HG03442 (cell line): ENCODE results near the gene TM9SF4.
"Not testable (repeated sequence)": the region's sequence is repeated elsewhere in the genome, so short reads cannot be mapped to it uniquely, and the experiment has no call there.

Experiments used
- ATAC-seq: cut with Tn5 transposase; IDR thresholded peaks from one replicate; pipeline ENCODE4 v1.9.1; 2021; ENCODE audit warnings: mild to moderate bottlenecking, moderate library complexity; ENCODE audit not compliant: unreplicated experiment

Gene TM9SF4

GRCh38 chr20:32089637-32090362 lies 19.7 kb upstream of the TM9SF4 start:
- ATAC-seq: no peak

GRCh38 chr20:32091888-32092346 lies 17.6 kb upstream of the TM9SF4 start:
- no peak for ATAC-seq

GRCh38 chr20:32098786-32099185 lies 10.7 kb upstream of the TM9SF4 start:
- ATAC-seq: no peak

GRCh38 chr20:32108814-32109391 lies 611 bp upstream of the TM9SF4 start:
- no peak for ATAC-seq

- no peak for ATAC-seq
Measured at GRCh38 chr20:32110173-32110704, 725 bp downstream of the TM9SF4 start.

GRCh38 chr20:32110727-32111126 lies 1.2 kb downstream of the TM9SF4 start:
- no peak for ATAC-seq

- ATAC-seq: no peak
Measured at GRCh38 chr20:32111156-32111686, 1.7 kb downstream of the TM9SF4 start.

GRCh38 chr20:32111753-32112152 lies 2.2 kb downstream of the TM9SF4 start:
- no peak for ATAC-seq

- no peak for ATAC-seq
Measured at GRCh38 chr20:32112841-32113240, 3.3 kb downstream of the TM9SF4 start.

- no peak for ATAC-seq
Measured at GRCh38 chr20:32113591-32114260, 4.2 kb downstream of the TM9SF4 start.

GRCh38 chr20:32114305-32114960 lies 4.9 kb downstream of the TM9SF4 start:
- no peak for ATAC-seq

- no peak for ATAC-seq
Measured at GRCh38 chr20:32115211-32115767, 5.8 kb downstream of the TM9SF4 start.

- no peak for ATAC-seq
Measured at GRCh38 chr20:32116079-32116521, 6.6 kb downstream of the TM9SF4 start.

GRCh38 chr20:32116796-32117195 lies 7.3 kb downstream of the TM9SF4 start:
- not testable (repeated sequence) for ATAC-seq

GRCh38 chr20:32118427-32118826 lies 8.9 kb downstream of the TM9SF4 start:
- not testable (repeated sequence) for ATAC-seq

GRCh38 chr20:32119734-32120133 lies 10.2 kb downstream of the TM9SF4 start:
- ATAC-seq: no peak

GRCh38 chr20:32121908-32122307 lies 12.4 kb downstream of the TM9SF4 start:
- ATAC-seq: not testable (repeated sequence)

- no peak for ATAC-seq
Measured at GRCh38 chr20:32123088-32123487, 13.6 kb downstream of the TM9SF4 start.

- ATAC-seq: no peak
Measured at GRCh38 chr20:32124916-32125454, 15.5 kb downstream of the TM9SF4 start.

GRCh38 chr20:32125506-32125905 lies 16.0 kb downstream of the TM9SF4 start:
- no peak for ATAC-seq
